ENCODE results near the gene RTN4.

DNA sequence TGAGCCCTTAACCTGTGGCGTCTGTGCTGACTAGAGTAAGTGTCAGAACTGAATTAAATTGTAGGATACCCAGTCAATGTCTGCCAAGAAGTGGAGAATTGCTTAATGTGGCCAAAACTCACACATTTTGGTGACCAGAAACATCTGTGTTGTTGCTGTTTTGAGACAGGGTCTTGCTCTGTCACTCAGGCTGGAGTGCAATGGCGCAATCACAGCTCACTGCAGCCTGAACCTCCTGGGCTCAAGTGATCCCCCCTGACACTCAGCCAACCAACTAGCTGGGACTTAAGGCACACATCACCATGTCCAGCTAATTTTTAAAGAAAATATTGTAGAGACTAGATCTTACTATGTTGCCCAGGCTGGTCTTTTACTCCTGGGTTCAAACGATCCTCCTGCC is 34.4 kb upstream of the RTN4 start:
- TF ChIP-seq SMC3 (IDR thresholded peaks at IDR 0.05; ENCODE audit: low read depth, low read length): no peak
- TF ChIP-seq CTCF (conservative IDR thresholded peaks at IDR 0.05; ENCODE audit: low read depth, low read length): no peak
- no peak for TF ChIP-seq POLR2A (IDR thresholded peaks at IDR 0.05; ENCODE audit: low read depth, low read length)
- no peak for TF ChIP-seq MXI1 (IDR thresholded peaks at IDR 0.05; ENCODE audit: borderline replicate concordance, low read depth, low read length)
- TF ChIP-seq USF2 (IDR thresholded peaks at IDR 0.05; ENCODE audit: low read depth, low read length): no peak
- TF ChIP-seq BHLHE40 (IDR thresholded peaks at IDR 0.05; ENCODE audit: low read depth, low read length): no peak
- TF ChIP-seq CEBPB (IDR thresholded peaks at IDR 0.05; ENCODE audit: low read depth, low read length): peak; percentile 46; the same call in 1 of the 2 replicates
- TF ChIP-seq RFX5 (IDR thresholded peaks at IDR 0.05; ENCODE audit: low read depth, low read length): no peak
- no peak for TF ChIP-seq NFE2L2 (IDR thresholded peaks at IDR 0.05; ENCODE audit: low read depth, low read length)
- TF ChIP-seq MAFK (IDR thresholded peaks at IDR 0.05; ENCODE audit: low read depth, low read length): no peak
